SK-N-SH (cell line): ENCODE data around the gene PLXNA4. TPM values are rescaled to one million over a fixed set of nuclear protein-coding genes. Genes with fewer than 3 reads are reported as not detected.

ENCODE experiments used
- CTCF ChIA-PET: fragments of 300-600, 350-600 bp; formaldehyde crosslinking; extraction: SDS; loops from one replicate; lab custom pipeline; 2021; lab: Yijun Ruan, JAX
- POLR2A ChIA-PET: fragments of 350-600 bp; sonication (Branson Sonifier 250); formaldehyde crosslinking; extraction: SDS; loops from one replicate; lab custom pipeline; 2020; ENCODE audit warnings: antibody characterized with exemption, inconsistent platforms; lab: Yijun Ruan, JAX
- DNase-seq: peaks from one replicate; pipeline ENCODE4 v3.0.0; 2012
- H2AFZ ChIP-seq: fragments of 200-600 bp; sonication (generic); 2 replicates; pipeline ENCODE4 v1.8.1; 2016; ENCODE audit warnings: antibody characterized with exemption, mild to moderate bottlenecking, low read depth
- H3F3A ChIP-seq: fragments of 200-600 bp; sonication (generic); replicated peaks from 2 replicates; pipeline ENCODE3; 2016; ENCODE audit warnings: antibody characterized with exemption, mild to moderate bottlenecking; ENCODE audit not compliant: insufficient read depth
- H3K27ac ChIP-seq, 2 experiments: fragments of 200-500 bp in 1 of 2; fragments of 200-600 bp in 1 of 2; sonication (Bioruptor generic) in 1 of 2; sonication (generic), shearing (Covaris generic) in 1 of 2; 2 replicates each; pipeline versions ENCODE4 v1.5.1 to v1.6.1; 2014 to 2016; ENCODE audit warnings: low read depth in 2 of 2, inconsistent platforms in 1 of 2, low read length in 1 of 2, mild to moderate bottlenecking in 1 of 2, mixed read lengths in 1 of 2
- H3K27me3 ChIP-seq: fragments of 200-600 bp; sonication (generic), shearing (Covaris generic); 2 replicates; pipeline ENCODE4 v1.6.1; 2016; ENCODE audit warnings: mixed run types; ENCODE audit not compliant: insufficient read depth
- H3K36me3 ChIP-seq, 2 experiments: fragments of 200-500 bp in 1 of 2; fragments of 200-600 bp in 1 of 2; sonication (Bioruptor generic) in 1 of 2; sonication (generic) in 1 of 2; replicated peaks in 1 of 2; 2 replicates each; pipeline versions ENCODE3 to v1.5.1; 2014 to 2016; ENCODE audit warnings: low read length in 1 of 2, mild to moderate bottlenecking in 1 of 2; ENCODE audit not compliant: insufficient read depth in 2 of 2, control insufficient read depth in 1 of 2
- H3K4me1 ChIP-seq, 2 experiments: fragments of 200-500 bp in 1 of 2; fragments of 200-600 bp in 1 of 2; sonication (Bioruptor generic) in 1 of 2; sonication (generic), shearing (Covaris generic) in 1 of 2; 2 replicates each; pipeline versions ENCODE4 v1.5.1 to v1.6.1; 2014 to 2016; ENCODE audit warnings: low read depth in 1 of 2, low read length in 1 of 2, mixed run types in 1 of 2; ENCODE audit not compliant: insufficient read depth in 2 of 2, control insufficient read depth in 1 of 2
- H3K4me2 ChIP-seq: fragments of 200-600 bp; sonication (generic), shearing (Covaris generic); 2 replicates; pipeline ENCODE4 v1.6.1; 2017; ENCODE audit warnings: mixed run types
- H3K4me3 ChIP-seq, 2 experiments: fragments of 200-500 bp in 1 of 2; fragments of 200-600 bp in 1 of 2; sonication (Bioruptor generic) in 1 of 2; sonication (generic), shearing (Covaris generic) in 1 of 2; 2 replicates each; pipeline versions ENCODE4 v1.5.1 to v1.8.1; 2014 to 2016; ENCODE audit warnings: low read depth in 2 of 2, inconsistent platforms in 1 of 2, low read length in 1 of 2, mild to moderate bottlenecking in 1 of 2, mixed read lengths in 1 of 2, moderate library complexity in 1 of 2
- H3K79me2 ChIP-seq: fragments of 200-600 bp; sonication (generic); 2 replicates; pipeline ENCODE4 v1.8.1; 2017; ENCODE audit warnings: mild to moderate bottlenecking; ENCODE audit not compliant: insufficient read depth
- H3K9ac ChIP-seq: fragments of 200-600 bp; sonication (generic); 2 replicates; pipeline ENCODE4 v1.6.1; 2017; ENCODE audit warnings: mixed run types
- H3K9me2 ChIP-seq: fragments of 200-600 bp; sonication (generic); 2 replicates; pipeline ENCODE4 v1.6.1; 2017; ENCODE audit warnings: mixed run types
- H3K9me3 ChIP-seq: fragments of 200-600 bp; sonication (generic); 2 replicates; pipeline ENCODE4 v1.6.1; 2017; ENCODE audit warnings: mixed run types, mild to moderate bottlenecking, moderate library complexity
- H4K20me1 ChIP-seq: fragments of 200-600 bp; sonication (generic); 2 replicates; pipeline ENCODE4 v1.6.1; 2017; ENCODE audit warnings: mild to moderate bottlenecking, mixed run types; ENCODE audit not compliant: insufficient read depth
- EP300 ChIP-seq, 2 experiments: IDR thresholded peaks; 2 replicates each; pipeline versions ENCODE4 v1.4.0 to v1.6.1; 2012; ENCODE audit warnings: borderline replicate concordance in 1 of 2, low read depth in 1 of 2, low read length in 1 of 2
- EZH2phosphoT487 ChIP-seq: fragments of 200-600 bp; sonication (generic); IDR thresholded peaks from 2 replicates; pipeline ENCODE4 v1.6.1; 2017; ENCODE audit warnings: low read depth, mixed run types, mild to moderate bottlenecking, antibody characterized with exemption, moderate library complexity, borderline replicate concordance
- FOSL2 ChIP-seq: IDR thresholded peaks from 2 replicates; pipeline ENCODE4 v1.4.0; 2012; ENCODE audit warnings: low read depth, mild to moderate bottlenecking, moderate library complexity, borderline replicate concordance
- FOXM1 ChIP-seq: IDR thresholded peaks from 2 replicates; pipeline ENCODE4 v1.4.0; 2012; ENCODE audit warnings: low read depth, mild to moderate bottlenecking
- GABPA ChIP-seq: IDR thresholded peaks from 2 replicates; pipeline ENCODE4 v1.4.0; 2012; ENCODE audit warnings: low read depth, mild to moderate bottlenecking
- MAX ChIP-seq: IDR thresholded peaks from 2 replicates; pipeline ENCODE4 v1.4.0; 2012; ENCODE audit warnings: low read depth
- MXI1 ChIP-seq: IDR thresholded peaks from 2 replicates; pipeline ENCODE4 v1.6.1; 2012; ENCODE audit warnings: mild to moderate bottlenecking, low read depth, low read length, improper control_type of control experiment
- NFIC ChIP-seq: IDR thresholded peaks from 2 replicates; pipeline ENCODE4 v1.4.0; 2012; ENCODE audit warnings: borderline replicate concordance
- RAD21 ChIP-seq: IDR thresholded peaks from 2 replicates; pipeline ENCODE4 v1.6.1; 2012; ENCODE audit warnings: mild to moderate bottlenecking, low read length
- RCOR1 ChIP-seq: fragments of 150-350 bp; IDR thresholded peaks from 2 replicates; pipeline ENCODE4 v1.6.1; 2017; ENCODE audit warnings: antibody characterized with exemption, low read length
- RFX5 ChIP-seq: IDR thresholded peaks from 2 replicates; pipeline ENCODE4 v1.6.1; 2012; ENCODE audit warnings: mild to moderate bottlenecking, improper control_type of control experiment, low read length
- SIN3A ChIP-seq: IDR thresholded peaks from 2 replicates; pipeline ENCODE4 v1.6.1; 2012; ENCODE audit warnings: low read depth, mild to moderate bottlenecking, low read length, moderate library complexity, borderline replicate concordance
- SMC3 ChIP-seq: IDR thresholded peaks from 2 replicates; pipeline ENCODE4 v1.6.1; 2012; ENCODE audit warnings: low read depth, low read length, improper control_type of control experiment
- TAF1 ChIP-seq: IDR thresholded peaks from 2 replicates; pipeline ENCODE4 v1.6.1; 2012; ENCODE audit warnings: low read depth, mild to moderate bottlenecking, low read length, moderate library complexity, borderline replicate concordance
- TCF12 ChIP-seq: IDR thresholded peaks from 2 replicates; pipeline ENCODE4 v1.4.0; 2012
- TEAD4 ChIP-seq: IDR thresholded peaks from 2 replicates; pipeline ENCODE4 v1.4.0; 2012; ENCODE audit warnings: mild to moderate bottlenecking, borderline replicate concordance; ENCODE audit not compliant: insufficient read depth
- YY1 ChIP-seq: IDR thresholded peaks from 2 replicates; pipeline ENCODE4 v1.4.0; 2012; ENCODE audit warnings: low read depth, mild to moderate bottlenecking
- ZBTB33 ChIP-seq: IDR thresholded peaks from 2 replicates; pipeline ENCODE4 v1.4.0; 2012; ENCODE audit warnings: low read depth, borderline replicate concordance
- WGBS: methylation state at CpG from one replicate; pipeline ENCODE4 v1.1.6; 2017; ENCODE audit warnings: low lambda C conversion rate; 5-methylcytosine and 5-hydroxymethylcytosine counted together
- polyA plus RNA-seq, 3 experiments: library from polyadenylated mRNA; depleted of rRNA; stranded (reverse); fragments of >200 nt; gene quantifications; 2 replicates each; pipeline ENCODE4 v1.2.3, GENCODE V29; 2012
- TF ChIP-seq, protein P1 (sequence below): IDR thresholded peaks from 2 replicates; pipeline ENCODE4 v1.6.1; 2012; ENCODE audit warnings: mild to moderate bottlenecking, low read depth, low read length, moderate library complexity
- TF ChIP-seq, protein P2 (sequence below): fragments of 150-350 bp; IDR thresholded peaks from 2 replicates; pipeline ENCODE4 v1.6.1; 2017; ENCODE audit warnings: antibody characterized with exemption, low read length, low read depth, borderline replicate concordance

PLXNA4 gene
- polyA plus RNA-seq, 1 of the 3 experiments (the other 2 are of a cell fraction): 2.4 TPM

GRCh38 chr7:132263151-132263550 is 313.1 kb downstream of the PLXNA4 start:
- WGBS: 84% methylated on average over 4 of the region's 4 CpGs
- Histone ChIP-seq H4K20me1 (no peaks in the 10 kb centered on the region), H3K27me3 (0 out of 2 replicates have a peak, but pooled peaks cover 7% of the 10 kb centered on the region), H3K4me1 (peaks cover 0 to 25% of the 10 kb centered on the region in 2 experiments; a peak in 1 of 4 replicates), H3K4me3 (no peak overlapping the region), H3F3A (no peaks in the 10 kb centered on the region), H3K9me3 (no peaks in the 10 kb centered on the region), H3K36me3 (no peaks in the 10 kb centered on the region), H2AFZ (no peak overlapping the region), H3K9ac (no peak overlapping the region), H3K9me2 (no peaks in the 10 kb centered on the region), H3K4me2 (no peak overlapping the region), H3K27ac (no peak overlapping the region), H3K79me2 (no peaks in the 10 kb centered on the region)
- ChIA-PET POLR2A (no interaction called here), CTCF (interaction anchor here (1.0 to 5.7 kb wide), 4 partner anchors 13 to 318 kb away, joined by 3 to 23 read pairs (median 6); no protein-coding TSS in a partner anchor)
- DNase-seq: no peak
- TF ChIP-seq EZH2phosphoT487: no peak
- TF ChIP-seq YY1: no peak
- no peak for TF ChIP-seq EP300 (IDR thresholded peaks at IDR 0.05; ENCODE audit: borderline replicate concordance in 1 of 2, low read depth in 1 of 2, low read length in 1 of 2)
- no peak for TF ChIP-seq NFIC
- TF ChIP-seq FOSL2: no peak
- no peak for TF ChIP-seq SMC3
- TF ChIP-seq ZBTB33: no peak
- no peak for TF ChIP-seq RFX5
- TF ChIP-seq MAX: no peak
- TF ChIP-seq FOXM1: no peak
- TF ChIP-seq GABPA: no peak
- no peak for TF ChIP-seq SIN3A
- TF ChIP-seq, protein P1, sequence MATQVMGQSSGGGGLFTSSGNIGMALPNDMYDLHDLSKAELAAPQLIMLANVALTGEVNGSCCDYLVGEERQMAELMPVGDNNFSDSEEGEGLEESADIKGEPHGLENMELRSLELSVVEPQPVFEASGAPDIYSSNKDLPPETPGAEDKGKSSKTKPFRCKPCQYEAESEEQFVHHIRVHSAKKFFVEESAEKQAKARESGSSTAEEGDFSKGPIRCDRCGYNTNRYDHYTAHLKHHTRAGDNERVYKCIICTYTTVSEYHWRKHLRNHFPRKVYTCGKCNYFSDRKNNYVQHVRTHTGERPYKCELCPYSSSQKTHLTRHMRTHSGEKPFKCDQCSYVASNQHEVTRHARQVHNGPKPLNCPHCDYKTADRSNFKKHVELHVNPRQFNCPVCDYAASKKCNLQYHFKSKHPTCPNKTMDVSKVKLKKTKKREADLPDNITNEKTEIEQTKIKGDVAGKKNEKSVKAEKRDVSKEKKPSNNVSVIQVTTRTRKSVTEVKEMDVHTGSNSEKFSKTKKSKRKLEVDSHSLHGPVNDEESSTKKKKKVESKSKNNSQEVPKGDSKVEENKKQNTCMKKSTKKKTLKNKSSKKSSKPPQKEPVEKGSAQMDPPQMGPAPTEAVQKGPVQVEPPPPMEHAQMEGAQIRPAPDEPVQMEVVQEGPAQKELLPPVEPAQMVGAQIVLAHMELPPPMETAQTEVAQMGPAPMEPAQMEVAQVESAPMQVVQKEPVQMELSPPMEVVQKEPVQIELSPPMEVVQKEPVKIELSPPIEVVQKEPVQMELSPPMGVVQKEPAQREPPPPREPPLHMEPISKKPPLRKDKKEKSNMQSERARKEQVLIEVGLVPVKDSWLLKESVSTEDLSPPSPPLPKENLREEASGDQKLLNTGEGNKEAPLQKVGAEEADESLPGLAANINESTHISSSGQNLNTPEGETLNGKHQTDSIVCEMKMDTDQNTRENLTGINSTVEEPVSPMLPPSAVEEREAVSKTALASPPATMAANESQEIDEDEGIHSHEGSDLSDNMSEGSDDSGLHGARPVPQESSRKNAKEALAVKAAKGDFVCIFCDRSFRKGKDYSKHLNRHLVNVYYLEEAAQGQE: no peak
- TF ChIP-seq, protein P2, sequence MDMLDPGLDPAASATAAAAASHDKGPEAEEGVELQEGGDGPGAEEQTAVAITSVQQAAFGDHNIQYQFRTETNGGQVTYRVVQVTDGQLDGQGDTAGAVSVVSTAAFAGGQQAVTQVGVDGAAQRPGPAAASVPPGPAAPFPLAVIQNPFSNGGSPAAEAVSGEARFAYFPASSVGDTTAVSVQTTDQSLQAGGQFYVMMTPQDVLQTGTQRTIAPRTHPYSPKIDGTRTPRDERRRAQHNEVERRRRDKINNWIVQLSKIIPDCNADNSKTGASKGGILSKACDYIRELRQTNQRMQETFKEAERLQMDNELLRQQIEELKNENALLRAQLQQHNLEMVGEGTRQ: no peak
- no peak for TF ChIP-seq MXI1
- TF ChIP-seq TEAD4: no peak
- TF ChIP-seq TCF12: no peak
- no peak for TF ChIP-seq RCOR1
- TF ChIP-seq RAD21: no peak
- no peak for TF ChIP-seq TAF1
